ENCODE data around the gene BICRAL. TPM values are rescaled to one million over a fixed set of nuclear protein-coding genes. Genes with fewer than 3 reads are reported as not detected.
"Not testable (repeated sequence)": the region's sequence is repeated elsewhere in the genome, so short reads cannot be mapped to it uniquely, and the experiment has no call there.

Gene BICRAL
- total and polyA plus RNA-seq, 4 donors = 1.7 to 6.8 (median 3.9) TPM

DNA sequence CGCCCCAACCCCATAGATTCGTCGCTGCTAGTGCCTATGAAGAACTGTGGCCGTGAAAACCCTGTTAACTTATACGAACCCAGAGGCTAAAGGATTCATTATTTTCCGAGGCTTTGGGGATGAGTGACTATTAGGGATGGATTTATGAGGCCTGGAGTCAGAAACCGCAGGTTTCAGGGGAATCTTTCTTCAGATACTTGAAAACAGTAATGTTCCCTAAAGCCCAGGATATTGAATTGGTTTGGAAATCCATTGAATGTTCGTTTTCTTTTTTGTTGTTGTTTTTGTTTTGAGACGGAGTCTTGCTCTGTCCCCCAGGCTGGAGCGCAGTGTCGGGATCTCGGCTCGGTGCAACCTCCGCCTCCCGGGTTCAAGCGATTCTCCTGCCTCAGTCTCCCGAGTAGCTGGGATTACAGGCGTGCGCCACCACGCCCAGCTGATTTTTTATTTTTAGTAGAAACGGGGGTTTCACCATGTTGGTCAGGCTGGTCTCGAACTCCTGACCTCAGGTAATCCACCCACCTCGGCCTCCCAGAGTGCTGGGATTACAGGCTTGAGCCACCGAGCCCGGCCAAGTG is 98.5 kb downstream of the BICRAL start:
- peak overlapping the region; percentile 92 to 95 for H3K27ac ChIP-seq (ENCODE audit: low read depth in 1 of 2, low read length in 2 of 2)
- H3K27me3 ChIP-seq (ENCODE audit: control insufficient read depth in 4 of 4, insufficient read depth in 4 of 4, low read length in 3 of 4); H3K9me3 ChIP-seq (ENCODE audit: control insufficient read depth in 4 of 4, low read length in 3 of 4); DNase-seq (ENCODE audit: low spot score): not testable (repeated sequence)
- peak overlapping the region; percentile 91 to 99 for H3K9ac ChIP-seq (ENCODE audit: low read depth in 1 of 2, low read length in 2 of 2)
- WGBS = 17% methylated on average over 25 of the region's 25 CpGs
- H3K36me3 ChIP-seq (ENCODE audit: control insufficient read depth in 4 of 4, insufficient read depth in 3 of 4, low read depth in 1 of 4, low read length in 3 of 4) = peaks cover 10 to 26% (median 22%) of the 10 kb centered on the region in 4 donors
- peaks cover 4 to 19% (median 13%) of the 10 kb centered on the region in 4 donors for H3K4me1 ChIP-seq (ENCODE audit: control insufficient read depth in 4 of 4, insufficient read depth in 4 of 4, low read length in 3 of 4)
- H3K4me3 ChIP-seq (ENCODE audit: low read depth in 1 of 3, low read length in 3 of 3) = peak overlapping the region; percentile 64 to 99 (median 94)

DNA sequence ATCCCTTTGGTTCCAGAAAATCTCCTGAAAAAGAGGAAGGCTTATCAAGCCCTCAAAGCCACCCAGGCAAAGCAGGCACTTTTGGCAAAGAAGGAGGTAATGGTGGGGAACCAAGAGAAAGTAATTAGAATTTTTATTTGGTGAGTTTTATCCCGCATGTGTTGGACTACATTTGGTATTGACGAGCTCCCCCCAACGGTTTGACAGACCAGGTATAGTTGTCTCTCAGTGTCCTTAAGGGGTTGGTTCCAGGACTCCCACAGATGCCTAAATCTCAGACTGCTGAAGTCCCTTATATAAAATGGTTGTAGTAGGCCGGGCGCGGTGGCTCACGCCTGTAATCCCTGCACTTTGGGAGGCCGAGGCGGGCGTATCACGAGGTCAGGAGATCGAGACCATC is 99.0 kb downstream of the BICRAL start:
- not testable (repeated sequence) for H3K9me3 ChIP-seq (ENCODE audit: control insufficient read depth in 4 of 4, low read length in 3 of 4); H3K27me3 ChIP-seq (ENCODE audit: control insufficient read depth in 4 of 4, insufficient read depth in 4 of 4, low read length in 3 of 4); DNase-seq (ENCODE audit: low spot score); H3K27ac ChIP-seq (ENCODE audit: low read depth in 1 of 2, low read length in 2 of 2)
- peaks cover 4 to 19% (median 13%) of the 10 kb centered on the region in 4 donors for H3K4me1 ChIP-seq (ENCODE audit: control insufficient read depth in 4 of 4, insufficient read depth in 4 of 4, low read length in 3 of 4)
- peaks cover 12 to 31% (median 27%) of the 10 kb centered on the region in 4 donors for H3K36me3 ChIP-seq (ENCODE audit: control insufficient read depth in 4 of 4, insufficient read depth in 3 of 4, low read depth in 1 of 4, low read length in 3 of 4)
- peak overlapping the region in 2 of 3 donors; percentile 64 to 94 for H3K4me3 ChIP-seq (ENCODE audit: low read depth in 1 of 3, low read length in 3 of 3)
- WGBS = 88% methylated on average over 12 of the region's 12 CpGs
- peak overlapping the region in 1 of 2 donors; percentile 91 for H3K9ac ChIP-seq (ENCODE audit: low read depth in 1 of 2, low read length in 2 of 2)

DNA sequence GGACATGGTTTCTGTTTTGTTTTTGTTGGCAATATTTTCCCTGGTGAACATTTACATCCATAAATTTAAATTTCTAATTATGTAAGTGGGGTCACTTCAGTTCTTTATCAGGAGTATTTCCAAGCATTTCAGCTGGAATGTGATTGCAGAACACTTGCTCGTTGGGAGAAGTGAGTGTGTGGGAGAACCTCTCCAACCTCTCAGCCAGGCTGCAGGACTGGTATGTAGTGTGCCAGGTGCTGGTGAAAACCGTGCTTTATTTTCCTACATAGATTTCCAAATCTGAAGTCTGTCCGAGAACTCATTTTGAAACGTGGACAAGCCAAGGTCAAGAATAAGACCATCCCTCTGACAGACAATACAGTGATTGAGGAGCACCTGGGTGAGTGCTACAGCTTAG is 103.8 kb downstream of the BICRAL start:
- WGBS = 82% methylated on average over 4 of the region's 4 CpGs
- H3K9me3 ChIP-seq (ENCODE audit: control insufficient read depth in 4 of 4, low read length in 3 of 4) = no peaks in the 10 kb centered on the region
- H3K4me3 ChIP-seq (ENCODE audit: low read depth in 1 of 3, low read length in 3 of 3) = no peak overlapping the region
- H3K9ac ChIP-seq (ENCODE audit: low read depth in 1 of 2, low read length in 2 of 2) = no peak overlapping the region
- peaks cover 4 to 13% (median 8%) of the 10 kb centered on the region in 4 donors for H3K4me1 ChIP-seq (ENCODE audit: control insufficient read depth in 4 of 4, insufficient read depth in 4 of 4, low read length in 3 of 4)
- no peaks in the 10 kb centered on the region for H3K27me3 ChIP-seq (ENCODE audit: control insufficient read depth in 4 of 4, insufficient read depth in 4 of 4, low read length in 3 of 4)
- TF ChIP-seq ZBTB33 (IDR thresholded peaks at IDR 0.05) (no peak), NR2F2 (IDR thresholded peaks at IDR 0.05) (no peak), TAF1 (conservative IDR thresholded peaks at IDR 0.05) (no peak), EGR1 (IDR thresholded peaks at IDR 0.05; ENCODE audit: low read depth in 2 of 2) (no peak), HNF4A (conservative IDR thresholded peaks at IDR 0.05) (no peak), YY1 (IDR thresholded peaks at IDR 0.05) (no peak), HNF4G (IDR thresholded peaks at IDR 0.05) (no peak), FOXA1 (IDR thresholded peaks at IDR 0.05) (no peak), SP1 (IDR thresholded peaks at IDR 0.05) (no peak), RAD21 (IDR thresholded peaks at IDR 0.05) (no peak), GABPA (IDR thresholded peaks at IDR 0.05 in 1 of 2, conservative IDR thresholded peaks at IDR 0.05 in 1 of 2) (no peak), JUND (IDR thresholded peaks at IDR 0.05) (no peak), FOXA2 (IDR thresholded peaks at IDR 0.05) (no peak)
- TF ChIP-seq, protein P1, sequence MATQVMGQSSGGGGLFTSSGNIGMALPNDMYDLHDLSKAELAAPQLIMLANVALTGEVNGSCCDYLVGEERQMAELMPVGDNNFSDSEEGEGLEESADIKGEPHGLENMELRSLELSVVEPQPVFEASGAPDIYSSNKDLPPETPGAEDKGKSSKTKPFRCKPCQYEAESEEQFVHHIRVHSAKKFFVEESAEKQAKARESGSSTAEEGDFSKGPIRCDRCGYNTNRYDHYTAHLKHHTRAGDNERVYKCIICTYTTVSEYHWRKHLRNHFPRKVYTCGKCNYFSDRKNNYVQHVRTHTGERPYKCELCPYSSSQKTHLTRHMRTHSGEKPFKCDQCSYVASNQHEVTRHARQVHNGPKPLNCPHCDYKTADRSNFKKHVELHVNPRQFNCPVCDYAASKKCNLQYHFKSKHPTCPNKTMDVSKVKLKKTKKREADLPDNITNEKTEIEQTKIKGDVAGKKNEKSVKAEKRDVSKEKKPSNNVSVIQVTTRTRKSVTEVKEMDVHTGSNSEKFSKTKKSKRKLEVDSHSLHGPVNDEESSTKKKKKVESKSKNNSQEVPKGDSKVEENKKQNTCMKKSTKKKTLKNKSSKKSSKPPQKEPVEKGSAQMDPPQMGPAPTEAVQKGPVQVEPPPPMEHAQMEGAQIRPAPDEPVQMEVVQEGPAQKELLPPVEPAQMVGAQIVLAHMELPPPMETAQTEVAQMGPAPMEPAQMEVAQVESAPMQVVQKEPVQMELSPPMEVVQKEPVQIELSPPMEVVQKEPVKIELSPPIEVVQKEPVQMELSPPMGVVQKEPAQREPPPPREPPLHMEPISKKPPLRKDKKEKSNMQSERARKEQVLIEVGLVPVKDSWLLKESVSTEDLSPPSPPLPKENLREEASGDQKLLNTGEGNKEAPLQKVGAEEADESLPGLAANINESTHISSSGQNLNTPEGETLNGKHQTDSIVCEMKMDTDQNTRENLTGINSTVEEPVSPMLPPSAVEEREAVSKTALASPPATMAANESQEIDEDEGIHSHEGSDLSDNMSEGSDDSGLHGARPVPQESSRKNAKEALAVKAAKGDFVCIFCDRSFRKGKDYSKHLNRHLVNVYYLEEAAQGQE (IDR thresholded peaks at IDR 0.05) = no peak
- TF ChIP-seq, protein P2, sequence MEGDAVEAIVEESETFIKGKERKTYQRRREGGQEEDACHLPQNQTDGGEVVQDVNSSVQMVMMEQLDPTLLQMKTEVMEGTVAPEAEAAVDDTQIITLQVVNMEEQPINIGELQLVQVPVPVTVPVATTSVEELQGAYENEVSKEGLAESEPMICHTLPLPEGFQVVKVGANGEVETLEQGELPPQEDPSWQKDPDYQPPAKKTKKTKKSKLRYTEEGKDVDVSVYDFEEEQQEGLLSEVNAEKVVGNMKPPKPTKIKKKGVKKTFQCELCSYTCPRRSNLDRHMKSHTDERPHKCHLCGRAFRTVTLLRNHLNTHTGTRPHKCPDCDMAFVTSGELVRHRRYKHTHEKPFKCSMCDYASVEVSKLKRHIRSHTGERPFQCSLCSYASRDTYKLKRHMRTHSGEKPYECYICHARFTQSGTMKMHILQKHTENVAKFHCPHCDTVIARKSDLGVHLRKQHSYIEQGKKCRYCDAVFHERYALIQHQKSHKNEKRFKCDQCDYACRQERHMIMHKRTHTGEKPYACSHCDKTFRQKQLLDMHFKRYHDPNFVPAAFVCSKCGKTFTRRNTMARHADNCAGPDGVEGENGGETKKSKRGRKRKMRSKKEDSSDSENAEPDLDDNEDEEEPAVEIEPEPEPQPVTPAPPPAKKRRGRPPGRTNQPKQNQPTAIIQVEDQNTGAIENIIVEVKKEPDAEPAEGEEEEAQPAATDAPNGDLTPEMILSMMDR (IDR thresholded peaks at IDR 0.05; ENCODE audit: low read depth, low read length, missing input control) = no peak
- TF ChIP-seq, protein P3, sequence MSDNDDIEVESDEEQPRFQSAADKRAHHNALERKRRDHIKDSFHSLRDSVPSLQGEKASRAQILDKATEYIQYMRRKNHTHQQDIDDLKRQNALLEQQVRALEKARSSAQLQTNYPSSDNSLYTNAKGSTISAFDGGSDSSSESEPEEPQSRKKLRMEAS (IDR thresholded peaks at IDR 0.05) = no peak
- TF ChIP-seq, protein P4, sequence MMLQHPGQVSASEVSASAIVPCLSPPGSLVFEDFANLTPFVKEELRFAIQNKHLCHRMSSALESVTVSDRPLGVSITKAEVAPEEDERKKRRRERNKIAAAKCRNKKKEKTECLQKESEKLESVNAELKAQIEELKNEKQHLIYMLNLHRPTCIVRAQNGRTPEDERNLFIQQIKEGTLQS (IDR thresholded peaks at IDR 0.05) = no peak
- DNase-seq (ENCODE audit: low spot score) = no peak
- H3K27ac ChIP-seq (ENCODE audit: low read depth in 1 of 2, low read length in 2 of 2) = no peak overlapping the region
- H3K36me3 ChIP-seq (ENCODE audit: control insufficient read depth in 4 of 4, insufficient read depth in 3 of 4, low read depth in 1 of 4, low read length in 3 of 4) = peaks cover 12 to 38% (median 32%) of the 10 kb centered on the region in 4 donors

GRCh38 chr6:42888201-42888600 is 106.3 kb downstream of the BICRAL start:
- WGBS = 95% methylated on average over 4 of the region's 4 CpGs
- DNase-seq (ENCODE audit: low spot score) = not testable (repeated sequence)

More at GRCh38 chr6:42888201-42888600, 106.3 kb downstream of the BICRAL start:
- H3K36me3 ChIP-seq (ENCODE audit: control insufficient read depth in 4 of 4, insufficient read depth in 3 of 4, low read depth in 1 of 4, low read length in 3 of 4) = peaks cover 7 to 33% (median 29%) of the 10 kb centered on the region in 4 donors
- not testable (repeated sequence) for H3K4me3 ChIP-seq (ENCODE audit: low read depth in 1 of 3, low read length in 3 of 3); H3K9ac ChIP-seq (ENCODE audit: low read depth in 1 of 2, low read length in 2 of 2); H3K27me3 ChIP-seq (ENCODE audit: control insufficient read depth in 4 of 4, insufficient read depth in 4 of 4, low read length in 3 of 4); H3K27ac ChIP-seq (ENCODE audit: low read depth in 1 of 2, low read length in 2 of 2); H3K9me3 ChIP-seq (ENCODE audit: control insufficient read depth in 4 of 4, low read length in 3 of 4)
- H3K4me1 ChIP-seq (ENCODE audit: control insufficient read depth in 4 of 4, insufficient read depth in 4 of 4, low read length in 3 of 4) = peaks cover 3 to 15% (median 10%) of the 10 kb centered on the region in 4 donors
